Fibroblast of skin of right biceps (primary cell): Measurements from ENCODE around the gene NCCRP1.
A peak's percentile ranks its signal among the peaks of the same experiment; 100 is the strongest.

Experiments
- DNase-seq: peaks from one replicate; pipeline ENCODE4 v3.0.0-alpha.2; 2013

NCCRP1 gene

GRCh38 chr19:39196860-39197562 lies at the start of gene NCCRP1:
Gene NCCRP1, plus strand, starts transcription at chr19:39196964. Its CDS starts 19 bp downstream, at chr19:39196983.
- DNase-seq = no peak

- no peak for DNase-seq
These were observed 49.3 kb upstream of the NCCRP1 start for GRCh38 chr19:39147480-39147879.

- DNase-seq = no peak
These were observed 47.7 kb upstream of the NCCRP1 start for GRCh38 chr19:39148939-39149529.

GRCh38 chr19:39150235-39150634 lies 46.5 kb upstream of the NCCRP1 start:
- DNase-seq = no peak

- DNase-seq = no peak
These were observed 45.8 kb upstream of the NCCRP1 start for GRCh38 chr19:39150807-39151600.

GRCh38 chr19:39152066-39152465 lies 44.7 kb upstream of the NCCRP1 start:
- no peak for DNase-seq

GRCh38 chr19:39154100-39154628 lies 42.6 kb upstream of the NCCRP1 start:
- DNase-seq = no peak

- DNase-seq = no peak
These were observed 42.1 kb upstream of the NCCRP1 start for GRCh38 chr19:39154629-39155100.

GRCh38 chr19:39155114-39155700 lies 41.6 kb upstream of the NCCRP1 start:
- no peak for DNase-seq

- no peak for DNase-seq
These were observed 41.0 kb upstream of the NCCRP1 start for GRCh38 chr19:39155741-39156140.

GRCh38 chr19:39156326-39157230 lies 40.2 kb upstream of the NCCRP1 start:
- peak; percentile 16 for DNase-seq

GRCh38 chr19:39157275-39157996 lies 39.3 kb upstream of the NCCRP1 start:
- DNase-seq = no peak

- DNase-seq = no peak
These were observed 38.8 kb upstream of the NCCRP1 start for GRCh38 chr19:39157997-39158389.

GRCh38 chr19:39158646-39159260 lies 38.0 kb upstream of the NCCRP1 start:
- DNase-seq = no peak

- peak; percentile 20 for DNase-seq
These were observed 36.3 kb upstream of the NCCRP1 start for GRCh38 chr19:39160523-39160861.

- DNase-seq = no peak
These were observed 35.7 kb upstream of the NCCRP1 start for GRCh38 chr19:39160889-39161672.

- DNase-seq = no peak
These were observed 34.2 kb upstream of the NCCRP1 start for GRCh38 chr19:39162441-39163043.

- DNase-seq = no peak
These were observed 33.1 kb upstream of the NCCRP1 start for GRCh38 chr19:39163621-39164020.

GRCh38 chr19:39164289-39164688 lies 32.5 kb upstream of the NCCRP1 start:
- no peak for DNase-seq

- no peak for DNase-seq
These were observed 30.9 kb upstream of the NCCRP1 start for GRCh38 chr19:39165857-39166256.
